Dendritic cell treated with granulocyte-macrophage colony-stimulating factor and Interleukin-4, amounts not matched to agents 40 ng/mL and 50 ng/mL, for 4 days (primary cell): ENCODE data around the gene TECPR1.

Source experiments
- H3K27ac Mint-ChIP-seq: one replicate; pipeline ENCODE4 v1.8.0; 2022; ENCODE audit warnings: mild to moderate bottlenecking, mixed read lengths
- H3K27me3 Mint-ChIP-seq: one replicate; pipeline ENCODE4 v1.8.0; 2022; ENCODE audit warnings: mild to moderate bottlenecking, mixed read lengths
- H3K36me3 Mint-ChIP-seq: one replicate; pipeline ENCODE4 v1.8.0; 2022; ENCODE audit warnings: low read depth, mixed read lengths
- H3K4me1 Mint-ChIP-seq: one replicate; pipeline ENCODE4 v1.8.0; 2022; ENCODE audit warnings: low read depth, mixed read lengths
- H3K4me3 Mint-ChIP-seq: one replicate; pipeline ENCODE4 v1.8.0; 2022; ENCODE audit warnings: mild to moderate bottlenecking, moderate library complexity, mixed read lengths
- H3K9me3 Mint-ChIP-seq: one replicate; pipeline ENCODE4 v1.8.0; 2022; ENCODE audit warnings: mixed read lengths
- intact Hi-C: fragments of 100-400 bp; cut with micrococcal nuclease; formaldehyde crosslinking; loops from one replicate; pipeline ENCODE4 v1.15.0; 2022

The TECPR1 gene

GRCh38 chr7:98251231-98251600 lies 816 bp downstream of the TECPR1 start:
- H3K27ac Mint-ChIP-seq, result peak overlapping the region; percentile 91
- no peaks in the 10 kb centered on the region for H3K9me3 Mint-ChIP-seq
- no peaks in the 10 kb centered on the region for H3K27me3 Mint-ChIP-seq
- intact Hi-C loops, result no loop called here
- peaks cover 59% of the 10 kb centered on the region for H3K4me1 Mint-ChIP-seq
- H3K4me3 Mint-ChIP-seq, result peak overlapping the region; percentile 98
- peaks cover 23% of the 10 kb centered on the region for H3K36me3 Mint-ChIP-seq

GRCh38 chr7:98250789-98251188 lies 1.2 kb downstream of the TECPR1 start:
- Mint-ChIP-seq H3K27me3 (no peaks in the 10 kb centered on the region), H3K4me1 (peaks cover 63% of the 10 kb centered on the region), H3K36me3 (peaks cover 26% of the 10 kb centered on the region), H3K27ac (peak overlapping the region; percentile 91), H3K9me3 (no peaks in the 10 kb centered on the region), H3K4me3 (peak overlapping the region; percentile 98)
- intact Hi-C loops, result no loop called here

- peaks cover 69% of the 10 kb centered on the region for H3K4me1 Mint-ChIP-seq
- peaks cover 42% of the 10 kb centered on the region for H3K36me3 Mint-ChIP-seq
- intact Hi-C loops, result no loop called here
- H3K9me3 Mint-ChIP-seq, result no peaks in the 10 kb centered on the region
- no peaks in the 10 kb centered on the region for H3K27me3 Mint-ChIP-seq
- peak overlapping the region; percentile 47 for H3K27ac Mint-ChIP-seq
- no peak overlapping the region for H3K4me3 Mint-ChIP-seq
Observed at GRCh38 chr7:98249106-98249505, 2.9 kb downstream of the TECPR1 start.

GRCh38 chr7:98248156-98248555 lies 3.9 kb downstream of the TECPR1 start:
- Mint-ChIP-seq H3K27me3 (no peaks in the 10 kb centered on the region), H3K4me3 (no peak overlapping the region), H3K27ac (peak overlapping the region; percentile 31), H3K9me3 (no peaks in the 10 kb centered on the region), H3K36me3 (peaks cover 52% of the 10 kb centered on the region), H3K4me1 (peaks cover 63% of the 10 kb centered on the region)
- intact Hi-C loops, result no loop called here

- peaks cover 76% of the 10 kb centered on the region for H3K36me3 Mint-ChIP-seq
Observed at GRCh38 chr7:98244871-98245270, 7.2 kb downstream of the TECPR1 start.

GRCh38 chr7:98242934-98243333 lies 9.1 kb downstream of the TECPR1 start:
- no peak overlapping the region for H3K27ac Mint-ChIP-seq
- peaks cover 19% of the 10 kb centered on the region for H3K4me1 Mint-ChIP-seq
- H3K27me3 Mint-ChIP-seq, result no peaks in the 10 kb centered on the region
- H3K9me3 Mint-ChIP-seq, result no peaks in the 10 kb centered on the region
- peaks cover 90% of the 10 kb centered on the region for H3K36me3 Mint-ChIP-seq
- H3K4me3 Mint-ChIP-seq, result no peak overlapping the region
- intact Hi-C loops, result no loop called here

More at GRCh38 chr7:98244871-98245270, 7.2 kb downstream of the TECPR1 start:
- H3K27ac Mint-ChIP-seq, result peak overlapping the region; percentile 30
- intact Hi-C loops, result no loop called here
- no peak overlapping the region for H3K4me3 Mint-ChIP-seq
- no peaks in the 10 kb centered on the region for H3K9me3 Mint-ChIP-seq
- H3K4me1 Mint-ChIP-seq, result peaks cover 35% of the 10 kb centered on the region
- no peaks in the 10 kb centered on the region for H3K27me3 Mint-ChIP-seq

GRCh38 chr7:98242342-98242741 lies 9.7 kb downstream of the TECPR1 start:
- Mint-ChIP-seq H3K9me3 (no peaks in the 10 kb centered on the region), H3K36me3 (peaks cover 90% of the 10 kb centered on the region), H3K27me3 (no peaks in the 10 kb centered on the region), H3K27ac (no peak overlapping the region), H3K4me1 (peaks cover 18% of the 10 kb centered on the region), H3K4me3 (no peak overlapping the region)
- intact Hi-C loops, result no loop called here

- peaks cover 93% of the 10 kb centered on the region for H3K36me3 Mint-ChIP-seq
- H3K4me1 Mint-ChIP-seq, result peaks cover 18% of the 10 kb centered on the region
- H3K27me3 Mint-ChIP-seq, result no peaks in the 10 kb centered on the region
- H3K4me3 Mint-ChIP-seq, result no peak overlapping the region
- no peaks in the 10 kb centered on the region for H3K9me3 Mint-ChIP-seq
- intact Hi-C loops, result no loop called here
- no peak overlapping the region for H3K27ac Mint-ChIP-seq
Observed at GRCh38 chr7:98241674-98242241, 10.3 kb downstream of the TECPR1 start.

- Mint-ChIP-seq H3K4me1 (peaks cover 17% of the 10 kb centered on the region), H3K27me3 (no peaks in the 10 kb centered on the region), H3K36me3 (peaks cover 99% of the 10 kb centered on the region), H3K9me3 (no peaks in the 10 kb centered on the region), H3K27ac (no peak overlapping the region), H3K4me3 (no peak overlapping the region)
- intact Hi-C loops, result no loop called here
Observed at GRCh38 chr7:98240961-98241673, 10.9 kb downstream of the TECPR1 start.

- intact Hi-C loops, result no loop called here
- peaks cover 100% of the 10 kb centered on the region for H3K36me3 Mint-ChIP-seq
- no peak overlapping the region for H3K27ac Mint-ChIP-seq
Observed at GRCh38 chr7:98238976-98239375, 13.1 kb downstream of the TECPR1 start.

GRCh38 chr7:98238076-98238475 lies 14.0 kb downstream of the TECPR1 start:
- no peak overlapping the region for H3K4me3 Mint-ChIP-seq
- peaks cover 100% of the 10 kb centered on the region for H3K36me3 Mint-ChIP-seq
- intact Hi-C loops, result no loop called here
- H3K9me3 Mint-ChIP-seq, result no peaks in the 10 kb centered on the region
- no peak overlapping the region for H3K27ac Mint-ChIP-seq
- H3K27me3 Mint-ChIP-seq, result no peaks in the 10 kb centered on the region
- no peaks in the 10 kb centered on the region for H3K4me1 Mint-ChIP-seq

More at GRCh38 chr7:98238976-98239375, 13.1 kb downstream of the TECPR1 start:
- H3K4me1 Mint-ChIP-seq, result no peaks in the 10 kb centered on the region
- H3K9me3 Mint-ChIP-seq, result no peaks in the 10 kb centered on the region
- no peaks in the 10 kb centered on the region for H3K27me3 Mint-ChIP-seq
- H3K4me3 Mint-ChIP-seq, result no peak overlapping the region

GRCh38 chr7:98236355-98237185 lies 15.5 kb downstream of the TECPR1 start:
- Mint-ChIP-seq H3K27ac (no peak overlapping the region), H3K4me3 (no peak overlapping the region), H3K9me3 (no peaks in the 10 kb centered on the region), H3K4me1 (no peaks in the 10 kb centered on the region), H3K27me3 (no peaks in the 10 kb centered on the region), H3K36me3 (peaks cover 100% of the 10 kb centered on the region)
- intact Hi-C loops, result no loop called here

GRCh38 chr7:98235901-98236300 lies 16.1 kb downstream of the TECPR1 start:
- Mint-ChIP-seq H3K4me1 (no peaks in the 10 kb centered on the region), H3K9me3 (no peaks in the 10 kb centered on the region), H3K27ac (no peak overlapping the region), H3K27me3 (no peaks in the 10 kb centered on the region), H3K4me3 (no peak overlapping the region), H3K36me3 (peaks cover 100% of the 10 kb centered on the region)
- intact Hi-C loops, result no loop called here

- Mint-ChIP-seq H3K27ac (no peak overlapping the region), H3K4me3 (no peak overlapping the region), H3K27me3 (no peaks in the 10 kb centered on the region), H3K36me3 (peaks cover 100% of the 10 kb centered on the region), H3K4me1 (no peaks in the 10 kb centered on the region), H3K9me3 (no peaks in the 10 kb centered on the region)
- intact Hi-C loops, result no loop called here
Observed at GRCh38 chr7:98234429-98235147, 17.4 kb downstream of the TECPR1 start.
